NB4 (cell line): ENCODE data around the gene GNPDA1.

Source experiments
- CTCF ChIP-seq: IDR thresholded peaks from one replicate; pipeline ENCODE4 v1.5.1; 2012; ENCODE audit warnings: low read depth, low read length
- MAX ChIP-seq: IDR thresholded peaks from 2 replicates; pipeline ENCODE4 v1.6.1; 2011; ENCODE audit warnings: low read depth, low read length
- MYC ChIP-seq: IDR thresholded peaks from 2 replicates; pipeline ENCODE4 v1.6.1; 2011; ENCODE audit warnings: low read depth, low read length
- POLR2A ChIP-seq: IDR thresholded peaks from 2 replicates; pipeline ENCODE4 v1.6.1; 2011; ENCODE audit warnings: mild to moderate bottlenecking; ENCODE audit not compliant: insufficient read length; ENCODE audit errors: extremely low read depth

- no peak for TF ChIP-seq POLR2A
- no peak for TF ChIP-seq CTCF
- TF ChIP-seq MAX, result no peak
- no peak for TF ChIP-seq MYC
Measured at GRCh38 chr5:142059304-142059940, 46.6 kb upstream of the GNPDA1 start.
